HCT116 (cell line): ENCODE data around the gene HSPB1. TPM values are rescaled to one million over a fixed set of nuclear protein-coding genes. Genes with fewer than 3 reads are reported as not detected.

Source experiments
- ATAC-seq: fragments of 200-7000 bp; cut with Tn5 transposase; 2 replicates; pipeline ENCODE4 v1.9.1; 2020; ENCODE audit warnings: mild to moderate bottlenecking, moderate library complexity
- BruUV-seq: library from RNA; stranded (reverse); fragments of 400-500 nt; replicated peaks from 2 replicates; lab custom pipeline; 2021; lab: Mats Ljungman, UMichigan
- CTCF ChIA-PET: fragments of 300-600 bp; sonication (Branson Sonifier 250); formaldehyde crosslinking; loops from one replicate; lab custom pipeline; 2021; ENCODE audit warnings: antibody characterized with exemption; lab: Charles Lee
- POLR2A ChIA-PET: fragments of 300-600, 350-600 bp; sonication (Branson Sonifier 250); formaldehyde crosslinking; loops from one replicate; lab custom pipeline; 2021; ENCODE audit warnings: antibody characterized with exemption; lab: Charles Lee
- RAD21 ChIA-PET, 2 experiments: fragments of 300-600 bp; sonication (Branson Sonifier 250); formaldehyde crosslinking; loops; one replicate each; lab custom pipeline; 2023; ENCODE audit warnings: low total read pairs in 2 of 2; ENCODE audit not compliant: uncharacterized antibody in 2 of 2, unreplicated experiment in 2 of 2, low non-redundant PET in 1 of 2; lab: Charles Lee
- DNase-seq: peaks from one replicate; pipeline ENCODE4 v3.0.0-alpha.2; 2010; ENCODE audit warnings: low read depth, low spot score
- H2AFZ ChIP-seq: fragments of 200-600 bp; shearing (Covaris generic), sonication (generic); 2 replicates; pipeline ENCODE4 v1.6.1; 2017; ENCODE audit warnings: low read depth, mixed run types, mixed read lengths, antibody characterized with exemption, low read length; ENCODE audit not compliant: poor library complexity, severe bottlenecking
- H3K27ac ChIP-seq: 2 replicates; pipeline ENCODE4 v1.5.1; 2012; ENCODE audit warnings: low read depth, low read length
- H3K27me3 ChIP-seq: fragments of 200-600 bp; sonication (generic); 2 replicates; pipeline ENCODE4 v1.6.1; 2016; ENCODE audit warnings: mixed run types, low read length, mixed read lengths; ENCODE audit not compliant: insufficient read depth
- H3K36me3 ChIP-seq, 2 experiments: fragments of 200-500 bp in 1 of 2; fragments of 200-600 bp in 1 of 2; sonication (Bioruptor generic) in 1 of 2; sonication (generic) in 1 of 2; 2 replicates each; pipeline versions ENCODE4 v1.5.1 to v1.6.1; 2014 to 2016; ENCODE audit warnings: low read length in 2 of 2, inconsistent platforms in 1 of 2, mixed read lengths in 1 of 2, mixed run types in 1 of 2; ENCODE audit not compliant: insufficient read depth in 2 of 2, control insufficient read depth in 1 of 2
- H3K4me1 ChIP-seq, 2 experiments: fragments of 200-600 bp in 1 of 2; sonication (generic) in 1 of 2; 2 replicates each; pipeline versions ENCODE4 v1.5.1 to v1.6.1; 2012 to 2017; ENCODE audit warnings: low read length in 2 of 2, inconsistent platforms in 1 of 2, mild to moderate bottlenecking in 1 of 2, mixed read lengths in 1 of 2, mixed run types in 1 of 2, moderate library complexity in 1 of 2; ENCODE audit not compliant: insufficient read depth in 2 of 2, control insufficient read depth in 1 of 2
- H3K4me2 ChIP-seq: fragments of 200-600 bp; sonication (generic); 2 replicates; pipeline ENCODE4 v1.6.1; 2017; ENCODE audit warnings: mixed run types, low read length, mixed read lengths
- H3K4me3 ChIP-seq, 2 experiments: fragments of 200-600 bp in 1 of 2; sonication (generic) in 1 of 2; replicated peaks in 1 of 2; 2 replicates each; pipeline ENCODE4 v1.5.1; 2011 to 2016; ENCODE audit warnings: low read length in 2 of 2, control low read depth in 1 of 2, low read depth in 1 of 2, mild to moderate bottlenecking in 1 of 2, mixed read lengths in 1 of 2, mixed run types in 1 of 2
- H3K79me2 ChIP-seq: fragments of 200-600 bp; sonication (generic); 2 replicates; pipeline ENCODE4 v1.6.1; 2017; ENCODE audit warnings: mild to moderate bottlenecking, mixed run types, low read length, moderate library complexity, mixed read lengths; ENCODE audit not compliant: insufficient read depth
- H3K9ac ChIP-seq: fragments of 200-600 bp; sonication (generic); 2 replicates; pipeline ENCODE4 v1.6.1; 2016; ENCODE audit warnings: low read length, mixed read lengths
- H3K9me2 ChIP-seq: fragments of 200-600 bp; sonication (generic), shearing (Covaris generic); 2 replicates; pipeline ENCODE4 v1.6.1; 2017; ENCODE audit warnings: mixed run types, mild to moderate bottlenecking, moderate library complexity; ENCODE audit not compliant: insufficient read depth
- H3K9me3 ChIP-seq, 2 experiments: fragments of 200-500 bp in 1 of 2; fragments of 200-600 bp in 1 of 2; sonication (Bioruptor generic) in 1 of 2; sonication (generic) in 1 of 2; 2 replicates each; pipeline ENCODE4 v1.6.1; 2014 to 2017; ENCODE audit warnings: low read length in 2 of 2, mixed read lengths in 2 of 2, inconsistent platforms in 1 of 2, low read depth in 1 of 2, mild to moderate bottlenecking in 1 of 2, mixed run types in 1 of 2, moderate library complexity in 1 of 2; ENCODE audit not compliant: control insufficient read depth in 1 of 2, insufficient read depth in 1 of 2
- H4K20me1 ChIP-seq: fragments of 200-600 bp; sonication (generic), shearing (Covaris generic); 2 replicates; pipeline ENCODE4 v1.6.1; 2017; ENCODE audit warnings: mixed run types, mild to moderate bottlenecking, moderate library complexity; ENCODE audit not compliant: insufficient read depth
- ATF3 ChIP-seq: IDR thresholded peaks from 2 replicates; pipeline ENCODE4 v1.6.1; 2012
- CBX3 ChIP-seq: IDR thresholded peaks from 2 replicates; pipeline ENCODE4 v1.6.1; 2012; ENCODE audit warnings: low read depth
- CTCF ChIP-seq, 3 experiments: fragments of 200-600 bp in 1 of 3; sonication (generic) in 1 of 3; IDR thresholded peaks in 2 of 3; conservative IDR thresholded peaks in 1 of 3; 2 replicates each; pipeline ENCODE4 v1.5.1; 2012 to 2017; ENCODE audit warnings: low read depth in 2 of 3, low read length in 2 of 3, antibody characterized with exemption in 1 of 3, borderline replicate concordance in 1 of 3, control low read depth in 1 of 3, mild to moderate bottlenecking in 1 of 3, mixed read lengths in 1 of 3, mixed run types in 1 of 3, moderate library complexity in 1 of 3; ENCODE audit not compliant: insufficient read depth in 1 of 3
- EGR1 ChIP-seq: IDR thresholded peaks from 2 replicates; pipeline ENCODE4 v1.6.1; 2012; ENCODE audit warnings: low read depth
- ELF1 ChIP-seq: IDR thresholded peaks from 2 replicates; pipeline ENCODE4 v1.6.1; 2012; ENCODE audit warnings: low read depth, borderline replicate concordance
- EZH2 ChIP-seq: fragments of 200-600 bp; sonication (generic); IDR thresholded peaks from 2 replicates; pipeline ENCODE4 v1.6.1; 2017; ENCODE audit warnings: antibody characterized with exemption, mixed run types
- EZH2phosphoT487 ChIP-seq: fragments of 200-600 bp; IDR thresholded peaks from 2 replicates; pipeline ENCODE4 v1.6.1; 2018; ENCODE audit warnings: antibody characterized with exemption, borderline replicate concordance
- JUND ChIP-seq: IDR thresholded peaks from 2 replicates; pipeline ENCODE4 v1.6.1; 2012
- MAX ChIP-seq: IDR thresholded peaks from 2 replicates; pipeline ENCODE4 v1.6.1; 2012
- REST ChIP-seq: IDR thresholded peaks from 2 replicates; pipeline ENCODE4 v1.6.1; 2012; ENCODE audit warnings: low read depth
- ZBTB33 ChIP-seq: IDR thresholded peaks from 2 replicates; pipeline ENCODE4 v1.6.1; 2011; ENCODE audit warnings: mild to moderate bottlenecking, low read length, moderate library complexity; ENCODE audit not compliant: insufficient replicate concordance; ENCODE audit errors: extremely low read depth
- ZNF274 ChIP-seq: fragments of 200-500 bp; sonication (Bioruptor generic); IDR thresholded peaks from 2 replicates; pipeline ENCODE4 v1.6.1; 2014; ENCODE audit warnings: mild to moderate bottlenecking, low read depth, low read length, inconsistent platforms
- intact Hi-C: fragments of 100-400 bp; cut with micrococcal nuclease; formaldehyde crosslinking; loops from 2 replicates; pipeline ENCODE4 v1.10.0; 2022
- total RNA-seq: library from RNA; stranded (reverse); gene quantifications from one replicate; pipeline ENCODE4 v1.2.1, GENCODE V29; 2021; ENCODE audit not compliant: unreplicated experiment

Gene HSPB1
- total RNA-seq, 1 experiment from 2014 or later = 524 TPM

- RAD21 ChIA-PET = no interaction called here
These were observed 14.7 kb downstream of the HSPB1 start for GRCh38 chr7:76316984-76317781.

More at GRCh38 chr7:76316984-76317781, 14.7 kb downstream of the HSPB1 start:
- Histone ChIP-seq H3K9me3 (no peaks in the 10 kb centered on the region), H3K27me3 (no peaks in the 10 kb centered on the region), H3K4me2 (peak overlapping the region; percentile 96), H4K20me1 (no peaks in the 10 kb centered on the region; the same call in 1 of the 2 replicates), H3K79me2 (peaks cover 6% of the 10 kb centered on the region; the same call in 1 of the 2 replicates), H3K9ac (peak overlapping the region; percentile 81), H2AFZ (no peak overlapping the region), H3K9me2 (no peaks in the 10 kb centered on the region), H3K4me3 (peak overlapping the region; percentile 68 to 75), H3K36me3 (peaks cover 0 to 7% of the 10 kb centered on the region in 2 experiments; a peak in 1 of 4 replicates), H3K4me1 (peaks cover 27 to 45% of the 10 kb centered on the region in 2 experiments), H3K27ac (peak overlapping the region; percentile 73)
- BruUV-seq = no TSS peak
- DNase-seq (no peak), ATAC-seq (no peak)
- CTCF ChIA-PET = interaction anchor here (1.1 to 3.6 kb wide), 3 partner anchors 25 to 139 kb away, joined by 3 to 20 read pairs (median 4); no protein-coding TSS in a partner anchor
- intact Hi-C loops = no loop called here
- POLR2A ChIA-PET = interaction anchor here (1.3 to 3.0 kb wide), 4 partner anchors 10 to 42 kb away, joined by 3 to 8 read pairs (median 4); partner anchors contain the start of gene YWHAG
- TF ChIP-seq ATF3 (no peak), EZH2phosphoT487 (no peak), CTCF (IDR thresholded peaks at IDR 0.05 in 2 of 3, conservative IDR thresholded peaks at IDR 0.05 in 1 of 3; ENCODE audit: borderline replicate concordance in 1 of 3, insufficient read depth in 1 of 3, low read depth in 2 of 3, low read length in 2 of 3) (no peak), ZBTB33 (no peak), EGR1 (no peak), ZNF274 (no peak), CBX3 (no peak), JUND (no peak), ELF1 (no peak), EZH2 (no peak), MAX (no peak), REST (no peak)
- TF ChIP-seq, all 23 proteins: peak for 0
